Gastrocnemius medialis (tissue), 4 donors: Measurements from ENCODE around the gene KCNH6.

Experiments used
- CTCF ChIP-seq, 5 experiments: fragments of 450-650 bp in 3 of 5; fragments of 200-600 bp in 2 of 5; sonication (generic) in 2 of 5; IDR thresholded peaks in 4 of 5; conservative IDR thresholded peaks in 1 of 5; 1 replicate in 4 of 5; 2 replicates in 1 of 5; pipeline ENCODE4 v1.5.1; 2016 to 2019; ENCODE audit warnings: antibody characterized with exemption in 5 of 5, mild to moderate bottlenecking in 3 of 5, moderate library complexity in 3 of 5
- POLR2A ChIP-seq, 2 donors: fragments of 450-650 bp; IDR thresholded peaks; one replicate each; pipeline ENCODE4 v1.6.1; 2017; ENCODE audit warnings: antibody characterized with exemption in 2 of 2, mild to moderate bottlenecking in 2 of 2, moderate library complexity in 2 of 2

DNA sequence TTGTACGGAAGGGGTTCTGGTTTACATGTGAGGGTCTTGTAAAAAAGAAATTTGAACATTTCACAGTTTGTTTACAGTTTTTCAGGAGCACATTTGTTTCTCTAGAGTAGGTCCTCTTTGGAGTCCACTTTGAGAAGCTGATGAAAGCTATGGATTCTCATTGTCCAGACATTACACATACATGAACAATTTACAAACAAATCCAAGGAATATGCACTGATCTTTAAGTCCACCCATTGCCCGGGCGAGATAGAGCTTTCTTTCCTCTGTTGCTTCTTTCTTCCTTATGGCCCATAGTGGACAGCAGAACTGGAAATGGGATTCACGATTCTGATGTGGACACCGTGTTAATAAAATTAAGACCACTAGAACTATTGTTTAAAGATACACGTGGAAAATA lies 29.1 kb downstream of the KCNH6 start:
- TF ChIP-seq CTCF (IDR thresholded peaks at IDR 0.05 in 4 of 5, conservative IDR thresholded peaks at IDR 0.05 in 1 of 5), result no peak
- TF ChIP-seq POLR2A (IDR thresholded peaks at IDR 0.05), result no peak
